H1 (cell line): ENCODE measurements around the gene LPP.

Experiments
- ATF3 ChIP-seq: IDR thresholded peaks from 2 replicates; pipeline ENCODE4 v1.6.1; 2011; ENCODE audit warnings: low read depth, mild to moderate bottlenecking, low read length; ENCODE audit not compliant: insufficient read depth
- CEBPB ChIP-seq: IDR thresholded peaks from 2 replicates; pipeline ENCODE4 v1.6.1; 2012; ENCODE audit warnings: low read depth, low read length
- CHD2 ChIP-seq: IDR thresholded peaks from 2 replicates; pipeline ENCODE4 v1.6.1; 2012; ENCODE audit warnings: low read length, improper control_type of control experiment
- CHD7 ChIP-seq: fragments of 300-600 bp; sonication (generic); IDR thresholded peaks from 2 replicates; pipeline ENCODE4 v1.7.1; 2012; ENCODE audit warnings: low read length, moderate library complexity, mild to moderate bottlenecking, inconsistent platforms; ENCODE audit not compliant: insufficient replicate concordance
- CTCF ChIP-seq, 3 experiments: IDR thresholded peaks; 1 replicate in 2 of 3; 2 replicates in 1 of 3; pipeline versions ENCODE4 v1.5.1 to v1.6.1; 2011; ENCODE audit warnings: low read length in 3 of 3, mild to moderate bottlenecking in 3 of 3, inconsistent platforms in 2 of 3, low read depth in 1 of 3, moderate library complexity in 1 of 3; ENCODE audit not compliant: insufficient read depth in 1 of 3; ENCODE audit errors: control extremely low read depth in 1 of 3
- EZH2 ChIP-seq: fragments of 200-600 bp; sonication (generic); IDR thresholded peaks from 2 replicates; pipeline ENCODE4 v1.7.1; 2012; ENCODE audit warnings: low read depth, mild to moderate bottlenecking, moderate library complexity, low read length, inconsistent platforms; ENCODE audit not compliant: severe bottlenecking
- GTF2F1 ChIP-seq: IDR thresholded peaks from 2 replicates; pipeline ENCODE4 v1.6.1; 2012; ENCODE audit warnings: low read depth, low read length, improper control_type of control experiment, borderline replicate concordance
- KDM1A ChIP-seq: fragments of 200-600, 300-600 bp; sonication (generic); IDR thresholded peaks from 2 replicates; pipeline ENCODE4 v1.7.1; 2016; ENCODE audit warnings: mild to moderate bottlenecking, low read length, borderline replicate concordance
- POLR2AphosphoS5 ChIP-seq: IDR thresholded peaks from 2 replicates; pipeline ENCODE4 v1.6.1; 2011; ENCODE audit warnings: low read depth, low read length
- SAP30 ChIP-seq: fragments of 300-600 bp; sonication (generic); IDR thresholded peaks from 2 replicates; pipeline ENCODE4 v1.7.1; 2012; ENCODE audit warnings: low read length, moderate library complexity, mild to moderate bottlenecking, inconsistent platforms; ENCODE audit not compliant: insufficient read depth, insufficient replicate concordance
- ZNF274 ChIP-seq: IDR thresholded peaks from 2 replicates; pipeline ENCODE4 v1.7.0; 2012; ENCODE audit warnings: low read length, borderline replicate concordance; ENCODE audit errors: extremely low read depth

GRCh38 chr3:188431553-188431952, 277.6 kb downstream of the LPP start:
- TF ChIP-seq CTCF (IDR thresholded peaks at IDR 0.05; ENCODE audit: control extremely low read depth in 1 of 3, insufficient read depth in 1 of 3, low read depth in 1 of 3, low read length in 3 of 3) (no peak), EZH2 (no peak), ATF3 (no peak), CHD7 (no peak), ZNF274 (no peak), CEBPB (no peak), GTF2F1 (no peak), SAP30 (no peak), KDM1A (no peak), CHD2 (no peak), POLR2AphosphoS5 (no peak)
